Activated CD4-positive, alpha-beta T cell treated with anti-CD3 and anti-CD28 coated beads, Interleukin-2, amount 10 ng/mL, durations not matched to agents 24 days and 14 days (primary cell): ENCODE data around the gene CNGB1. TPM values are rescaled to one million over a fixed set of nuclear protein-coding genes. Genes with fewer than 3 reads are reported as not detected.
"Not testable (repeated sequence)": the region's sequence is repeated elsewhere in the genome, so short reads cannot be mapped to it uniquely, and the experiment has no call there.

Experiments
- DNase-seq: peaks from one replicate; pipeline ENCODE4 v3.0.0; 2022
- H3K27ac Mint-ChIP-seq: one replicate; pipeline ENCODE4 v1.8.0; 2022; ENCODE audit warnings: mild to moderate bottlenecking, mixed read lengths
- H3K27me3 Mint-ChIP-seq: one replicate; pipeline ENCODE4 v1.8.0; 2022; ENCODE audit warnings: mixed read lengths
- H3K36me3 Mint-ChIP-seq: one replicate; pipeline ENCODE4 v1.8.0; 2022; ENCODE audit warnings: low read depth, mild to moderate bottlenecking, mixed read lengths
- H3K4me1 Mint-ChIP-seq: one replicate; pipeline ENCODE4 v1.8.0; 2021; ENCODE audit warnings: mixed read lengths
- H3K4me3 Mint-ChIP-seq: one replicate; pipeline ENCODE4 v1.8.0; 2022; ENCODE audit warnings: mild to moderate bottlenecking, moderate library complexity, mixed read lengths
- H3K9me3 Mint-ChIP-seq: one replicate; pipeline ENCODE4 v1.8.0; 2021; ENCODE audit warnings: mixed read lengths
- intact Hi-C: fragments of 100-400 bp; cut with micrococcal nuclease; formaldehyde crosslinking; loops from one replicate; pipeline ENCODE4 v1.15.1; 2023
- total RNA-seq: library from RNA; stranded (reverse); gene quantifications from 2 replicates; pipeline ENCODE4 v1.2.3, GENCODE V29; 2022

CNGB1 gene
- total RNA-seq, 1 donor from 2014 or later, result not detected

DNA sequence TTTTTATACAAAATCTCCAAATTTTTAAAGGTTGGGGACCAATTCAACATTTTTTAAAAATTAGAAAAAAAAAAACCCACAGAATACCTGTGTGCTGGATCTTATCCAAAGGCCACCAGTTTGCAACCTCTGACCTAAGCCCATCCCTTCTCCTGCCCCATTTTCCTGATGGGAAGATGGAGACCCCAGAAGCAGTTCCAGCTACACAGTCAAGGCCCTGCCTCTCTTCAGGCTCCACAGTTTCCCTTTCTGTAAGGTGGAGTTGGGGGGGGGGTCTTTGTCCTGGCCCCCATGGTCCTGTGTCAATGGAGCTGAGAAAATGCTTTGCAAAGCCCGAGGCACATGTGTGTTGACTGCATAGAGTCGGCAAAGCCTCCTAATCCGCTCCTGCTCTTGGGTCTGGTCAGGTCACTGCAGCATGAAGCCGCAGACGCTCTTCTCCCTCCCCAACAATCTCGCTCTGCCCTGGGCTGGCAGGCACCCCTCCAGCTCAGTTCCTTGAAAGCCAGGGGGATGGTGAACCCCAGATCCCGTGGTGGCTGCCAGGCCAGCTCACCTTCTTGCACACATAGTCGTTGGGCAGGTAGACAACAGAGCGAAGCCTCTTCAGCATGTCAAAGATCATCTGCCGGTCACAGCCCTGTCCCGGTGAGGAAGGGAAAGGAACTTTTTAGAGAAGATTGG lies 70.0 kb downstream of the CNGB1 start:
- H3K4me1 Mint-ChIP-seq, result peaks cover 3% of the 10 kb centered on the region
- H3K27ac Mint-ChIP-seq, result no peak overlapping the region
- no peak overlapping the region for H3K4me3 Mint-ChIP-seq
- H3K9me3 Mint-ChIP-seq, result no peaks in the 10 kb centered on the region
- no peak for DNase-seq
- intact Hi-C loops, result no loop called here
- peaks cover 9% of the 10 kb centered on the region for H3K27me3 Mint-ChIP-seq
- H3K36me3 Mint-ChIP-seq, result no peaks in the 10 kb centered on the region

DNA sequence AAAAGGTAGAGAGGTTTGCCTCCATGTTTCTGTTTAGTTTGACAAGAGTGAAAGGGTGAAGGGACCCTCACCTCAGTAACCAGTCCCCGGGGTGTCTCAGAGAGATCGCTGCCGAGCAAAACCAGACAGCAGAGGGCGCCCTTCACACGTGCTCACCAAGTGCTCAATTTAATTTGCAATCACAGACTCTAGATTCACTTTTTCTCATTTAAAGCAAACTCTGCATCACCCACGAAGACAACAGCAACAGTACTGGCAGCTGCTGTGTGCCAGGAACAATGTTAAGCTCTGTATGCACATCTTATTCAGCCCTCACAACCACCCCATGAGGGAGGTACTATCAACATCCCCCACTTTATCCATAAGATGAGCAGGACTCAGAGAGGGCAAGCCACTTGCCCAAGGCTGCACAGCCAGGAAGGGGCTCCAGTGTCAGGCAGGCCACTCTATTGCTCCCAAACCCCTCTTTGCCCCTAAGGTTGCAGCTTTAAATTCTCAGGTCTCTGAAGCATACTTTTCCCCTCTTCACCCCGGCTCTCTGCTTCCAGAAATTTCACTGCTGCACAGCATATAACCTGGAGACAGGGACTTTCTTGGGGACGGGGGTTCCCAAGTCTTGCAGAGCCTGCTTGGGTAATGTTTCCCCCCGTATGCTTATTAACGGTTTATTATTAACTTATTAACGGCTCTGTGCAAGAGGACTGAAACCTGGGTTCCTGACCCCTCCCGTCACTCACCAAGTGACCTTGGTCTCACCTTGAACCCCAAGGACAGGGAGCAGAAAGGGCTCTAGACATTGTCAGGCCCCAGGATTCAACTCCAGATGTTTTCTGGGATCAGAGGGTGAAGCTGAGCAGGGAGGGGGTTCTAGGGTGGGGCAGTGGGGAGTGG lies 70.9 kb downstream of the CNGB1 start:
- Mint-ChIP-seq H3K4me3 (no peak overlapping the region), H3K4me1 (peaks cover 3% of the 10 kb centered on the region), H3K9me3 (no peaks in the 10 kb centered on the region), H3K27ac (no peak overlapping the region), H3K36me3 (no peaks in the 10 kb centered on the region), H3K27me3 (peaks cover 9% of the 10 kb centered on the region)
- DNase-seq, result peak; percentile 93
- intact Hi-C loops, result loop anchor here (1.0 kb wide), 2 partner anchors 100 to 105 kb away; partner anchors contain the start of gene ZNF319

DNA sequence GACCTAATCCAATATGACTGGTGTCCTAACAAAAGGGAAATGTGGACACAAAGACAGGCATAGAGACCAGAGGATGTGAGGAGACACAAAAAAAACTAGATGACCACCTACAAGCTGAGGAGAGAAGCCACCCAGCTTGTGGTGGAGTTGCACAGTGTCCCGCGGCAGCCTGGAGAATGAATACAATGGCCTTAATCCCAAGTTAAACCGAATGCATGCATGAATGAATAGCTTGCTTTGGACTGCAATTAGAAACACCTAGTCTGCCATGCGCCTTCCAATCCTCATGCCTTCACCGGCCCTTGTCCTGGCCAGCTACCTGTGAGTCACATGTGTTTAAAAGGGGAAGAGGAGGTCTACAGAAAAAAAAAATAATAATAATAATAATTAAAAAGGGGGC lies 72.0 kb downstream of the CNGB1 start:
- no peak overlapping the region for H3K4me3 Mint-ChIP-seq
- H3K36me3 Mint-ChIP-seq, result no peaks in the 10 kb centered on the region
- no peak for DNase-seq
- intact Hi-C loops, result loop anchor here (1.0 kb wide), 2 partner anchors 101 to 106 kb away; partner anchors contain the start of gene ZNF319
- peaks cover 12% of the 10 kb centered on the region for H3K4me1 Mint-ChIP-seq
- H3K27ac Mint-ChIP-seq, result no peak overlapping the region
- H3K27me3 Mint-ChIP-seq, result peaks cover 13% of the 10 kb centered on the region
- H3K9me3 Mint-ChIP-seq, result no peaks in the 10 kb centered on the region

DNA sequence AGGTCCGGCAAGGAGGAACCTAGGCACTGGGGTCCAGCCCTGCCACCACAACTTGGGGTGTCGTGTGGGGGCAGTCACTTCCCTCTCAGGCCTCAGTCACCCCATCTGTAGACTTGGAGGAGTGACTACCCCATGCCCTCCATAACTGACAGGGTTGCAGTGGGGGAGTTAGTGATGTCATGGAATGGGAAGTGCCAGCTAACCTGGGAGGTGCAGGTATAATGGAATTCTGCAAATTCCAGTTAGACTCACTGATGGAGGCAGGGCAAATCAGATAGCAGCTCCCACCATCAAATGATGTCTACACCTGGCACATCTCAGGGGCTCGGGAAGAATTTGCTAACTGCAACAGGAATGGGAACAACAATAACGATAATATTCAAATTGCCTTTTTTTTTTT lies 72.9 kb downstream of the CNGB1 start:
- no peak overlapping the region for H3K4me3 Mint-ChIP-seq
- H3K27ac Mint-ChIP-seq, result no peak overlapping the region
- H3K27me3 Mint-ChIP-seq, result peaks cover 12% of the 10 kb centered on the region
- intact Hi-C loops, result no loop called here
- peaks cover 16% of the 10 kb centered on the region for H3K4me1 Mint-ChIP-seq
- no peak for DNase-seq
- H3K36me3 Mint-ChIP-seq, result no peaks in the 10 kb centered on the region
- no peaks in the 10 kb centered on the region for H3K9me3 Mint-ChIP-seq

DNA sequence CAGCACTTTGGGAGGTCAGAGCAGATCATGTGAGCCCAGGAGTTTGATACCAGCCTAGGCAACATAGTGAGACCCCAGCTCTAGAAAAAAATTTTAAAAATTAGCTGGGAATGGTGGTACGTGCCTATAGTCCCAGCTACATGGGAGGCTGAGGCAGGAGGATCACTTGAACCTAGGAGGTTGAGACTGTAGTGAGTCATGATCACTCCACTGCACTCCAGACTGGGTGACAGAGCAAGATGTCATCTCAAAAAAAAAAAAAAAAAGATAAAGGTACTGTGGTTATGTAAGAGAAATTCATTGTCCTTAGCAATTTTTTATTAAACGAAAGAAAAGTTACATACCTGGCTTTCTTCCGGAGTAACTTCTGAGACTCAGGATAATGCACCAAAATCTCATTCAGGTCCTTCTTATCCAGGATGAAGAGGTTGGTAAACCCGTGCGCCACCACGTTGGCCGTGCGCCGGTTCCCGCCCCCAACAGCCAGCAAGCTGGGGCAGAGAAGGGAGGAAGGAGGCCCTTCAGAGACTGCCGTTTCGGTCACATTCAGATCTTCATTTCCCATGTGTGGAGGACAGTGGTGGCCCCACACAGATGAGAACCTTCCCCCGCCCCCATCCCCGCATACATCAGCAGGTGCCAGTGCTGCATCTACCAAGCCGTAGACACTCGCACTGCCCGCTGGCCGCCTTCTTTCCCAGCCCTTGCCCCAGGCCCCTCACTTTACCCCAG lies 73.7 kb downstream of the CNGB1 start:
- Mint-ChIP-seq H3K4me1 (peaks cover 21% of the 10 kb centered on the region), H3K36me3 (no peaks in the 10 kb centered on the region), H3K27me3 (peaks cover 16% of the 10 kb centered on the region), H3K4me3 (no peak overlapping the region), H3K9me3 (no peaks in the 10 kb centered on the region), H3K27ac (no peak overlapping the region)
- no peak for DNase-seq
- intact Hi-C loops, result no loop called here

DNA sequence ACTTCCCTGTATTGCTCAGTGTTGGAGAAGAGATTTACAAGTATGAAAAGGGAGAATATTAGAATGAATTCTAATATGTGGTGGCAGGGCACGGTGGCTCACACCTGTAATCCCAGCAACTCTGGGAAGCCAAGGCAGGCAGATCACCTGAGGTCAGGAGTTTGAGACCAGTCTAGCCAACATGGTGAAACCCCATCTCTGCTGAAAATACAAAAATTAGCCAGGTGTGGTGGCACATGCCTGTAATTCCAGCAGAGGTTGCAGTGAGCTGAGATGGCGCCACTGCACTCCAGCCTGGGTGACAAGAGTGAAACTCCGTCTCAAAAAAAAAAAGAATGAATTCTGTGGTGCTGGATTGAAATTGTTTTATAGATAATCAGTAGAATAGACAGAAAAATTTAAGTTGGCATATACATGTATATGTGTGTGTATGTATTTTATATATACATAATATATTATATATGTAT lies 75.8 kb downstream of the CNGB1 start:
- H3K4me1 Mint-ChIP-seq, result peaks cover 21% of the 10 kb centered on the region
- H3K9me3 Mint-ChIP-seq, intact Hi-C loops, DNase-seq, H3K27ac Mint-ChIP-seq, H3K36me3 Mint-ChIP-seq, H3K4me3 Mint-ChIP-seq: not testable (repeated sequence)
- H3K27me3 Mint-ChIP-seq, result peaks cover 13% of the 10 kb centered on the region

DNA sequence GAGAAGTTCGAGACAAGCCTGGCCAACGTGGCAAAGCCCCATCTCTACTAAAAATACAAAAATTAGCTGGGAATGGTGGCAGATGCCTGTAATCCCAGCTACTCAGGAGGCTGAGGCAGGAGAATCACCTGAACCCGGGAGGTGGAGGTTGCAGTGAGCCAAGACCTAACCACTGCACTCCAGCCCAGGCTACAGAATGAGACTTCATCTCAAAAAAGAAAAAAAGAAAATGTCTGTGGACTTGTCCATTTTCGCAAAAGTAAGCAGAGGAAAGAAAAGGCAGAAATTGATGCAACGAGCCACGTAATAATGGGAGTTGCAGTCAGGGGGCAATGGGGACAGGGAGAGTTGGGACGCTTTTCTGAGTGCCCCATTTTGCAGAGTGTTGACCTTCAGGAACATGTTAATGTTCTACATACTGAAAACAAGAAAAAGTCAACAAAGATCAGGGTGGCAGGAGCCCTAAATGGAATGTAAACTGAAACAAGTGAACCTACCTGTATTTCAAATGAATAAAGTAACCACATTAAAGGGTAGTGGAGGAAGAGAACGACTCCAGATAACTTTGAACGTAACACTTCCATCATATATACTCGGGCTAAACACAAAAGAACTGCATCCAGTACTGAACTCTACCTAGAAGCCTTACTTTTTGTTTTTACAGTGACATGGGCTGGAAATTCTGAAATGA lies 76.4 kb downstream of the CNGB1 start:
- Mint-ChIP-seq H3K36me3 (no peaks in the 10 kb centered on the region), H3K4me1 (peaks cover 17% of the 10 kb centered on the region), H3K9me3 (no peaks in the 10 kb centered on the region), H3K27ac (no peak overlapping the region), H3K27me3 (peaks cover 11% of the 10 kb centered on the region), H3K4me3 (no peak overlapping the region)
- intact Hi-C loops, result no loop called here
- no peak for DNase-seq

DNA sequence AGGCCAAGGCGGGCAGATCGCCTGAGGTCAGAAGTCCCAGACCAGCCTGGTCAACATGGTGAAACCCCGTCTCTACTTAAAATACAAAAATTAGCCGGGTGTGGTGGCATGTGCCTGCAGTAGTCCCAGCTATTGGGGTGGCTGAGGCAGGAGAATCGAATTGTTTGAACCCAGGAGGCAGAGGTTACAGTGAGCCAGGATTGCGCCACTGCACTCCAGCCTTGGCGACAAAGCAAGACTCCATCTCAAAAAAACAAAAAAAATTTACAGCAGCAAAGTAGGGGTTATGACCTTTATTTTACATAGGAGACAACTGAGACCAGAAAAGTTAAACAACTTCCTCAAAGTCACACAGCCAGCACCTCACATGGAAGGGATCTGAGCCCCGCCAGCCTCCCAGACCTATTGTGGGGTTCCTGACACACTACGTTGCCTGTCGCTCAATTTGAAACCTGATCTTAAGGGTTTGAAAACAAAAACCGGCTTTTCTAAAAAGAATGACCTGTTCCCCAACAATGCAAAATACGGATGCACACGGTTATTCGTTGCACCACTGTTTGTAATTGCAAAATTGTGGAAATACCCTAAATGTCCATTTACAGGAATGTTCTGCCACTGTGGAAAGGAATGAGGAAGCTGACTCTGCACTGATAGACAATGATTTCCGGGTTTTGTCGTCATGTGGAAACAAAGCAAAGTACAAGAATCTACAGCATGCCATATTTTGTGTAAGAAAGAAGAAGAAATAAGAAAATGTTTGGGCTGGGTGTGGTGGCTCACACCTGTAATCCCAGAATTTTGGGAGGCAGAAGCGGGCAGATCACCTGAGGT lies 77.2 kb downstream of the CNGB1 start:
- peaks cover 12% of the 10 kb centered on the region for H3K27me3 Mint-ChIP-seq
- no peak overlapping the region for H3K27ac Mint-ChIP-seq
- no peak overlapping the region for H3K4me3 Mint-ChIP-seq
- intact Hi-C loops, result no loop called here
- H3K36me3 Mint-ChIP-seq, result no peaks in the 10 kb centered on the region
- no peak for DNase-seq
- peaks cover 17% of the 10 kb centered on the region for H3K4me1 Mint-ChIP-seq
- no peaks in the 10 kb centered on the region for H3K9me3 Mint-ChIP-seq

DNA sequence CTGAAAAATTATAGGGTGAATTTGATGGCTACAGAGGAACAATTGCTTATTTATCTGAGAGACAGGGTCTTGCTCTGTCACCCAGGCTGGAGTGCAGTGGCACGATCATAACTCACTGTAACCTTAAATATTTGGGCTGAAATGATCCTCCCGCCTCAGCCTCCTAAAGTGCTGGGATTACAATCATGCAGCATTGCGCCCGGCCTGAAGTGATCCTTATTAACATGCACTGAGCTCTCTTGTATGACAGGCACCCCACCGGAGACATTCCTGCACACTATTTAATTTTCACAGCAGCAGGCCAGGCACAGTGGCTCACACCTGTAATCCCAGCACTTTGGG lies 77.7 kb downstream of the CNGB1 start:
- intact Hi-C loops, result no loop called here
- H3K36me3 Mint-ChIP-seq, result no peaks in the 10 kb centered on the region
- H3K4me3 Mint-ChIP-seq, result no peak overlapping the region
- no peak overlapping the region for H3K27ac Mint-ChIP-seq
- peaks cover 17% of the 10 kb centered on the region for H3K4me1 Mint-ChIP-seq
- H3K9me3 Mint-ChIP-seq, result no peaks in the 10 kb centered on the region
- H3K27me3 Mint-ChIP-seq, result peaks cover 14% of the 10 kb centered on the region
- no peak for DNase-seq

DNA sequence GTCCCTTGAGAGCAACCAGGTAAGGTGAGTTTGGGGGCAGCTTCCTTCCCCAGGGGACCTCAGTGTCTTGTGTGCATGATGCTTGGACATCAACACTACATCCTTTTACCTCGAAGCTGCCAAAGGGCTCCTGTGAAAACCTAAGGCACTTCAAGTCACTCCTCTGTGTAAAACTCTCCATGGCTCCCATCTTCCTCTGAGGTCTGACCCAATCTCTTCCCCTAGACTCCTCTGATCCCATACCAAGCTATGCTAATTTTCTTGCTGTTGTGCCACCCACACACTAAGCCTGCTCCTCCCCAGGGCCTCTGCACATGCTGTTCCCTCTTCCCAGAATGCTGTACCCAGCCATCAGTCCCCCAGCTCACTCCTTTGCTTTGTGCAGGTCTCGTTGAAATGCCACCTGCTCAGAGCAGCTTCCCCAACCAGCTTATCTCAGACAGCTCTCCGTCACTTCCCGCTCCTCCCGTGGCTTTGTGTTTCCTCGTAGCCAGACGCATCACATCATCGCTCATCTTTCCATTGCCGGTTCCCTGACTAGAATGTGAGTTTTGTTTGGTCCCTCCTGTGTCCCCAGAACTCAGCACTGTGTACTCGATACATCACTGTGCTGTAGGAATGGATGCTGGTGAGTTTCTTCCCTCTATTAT lies 78.4 kb downstream of the CNGB1 start:
- no peaks in the 10 kb centered on the region for H3K36me3 Mint-ChIP-seq
- H3K9me3 Mint-ChIP-seq, result no peaks in the 10 kb centered on the region
- H3K4me3 Mint-ChIP-seq, result no peak overlapping the region
- peaks cover 18% of the 10 kb centered on the region for H3K27me3 Mint-ChIP-seq
- DNase-seq, result no peak
- intact Hi-C loops, result no loop called here
- H3K27ac Mint-ChIP-seq, result no peak overlapping the region
- H3K4me1 Mint-ChIP-seq, result peaks cover 17% of the 10 kb centered on the region

DNA sequence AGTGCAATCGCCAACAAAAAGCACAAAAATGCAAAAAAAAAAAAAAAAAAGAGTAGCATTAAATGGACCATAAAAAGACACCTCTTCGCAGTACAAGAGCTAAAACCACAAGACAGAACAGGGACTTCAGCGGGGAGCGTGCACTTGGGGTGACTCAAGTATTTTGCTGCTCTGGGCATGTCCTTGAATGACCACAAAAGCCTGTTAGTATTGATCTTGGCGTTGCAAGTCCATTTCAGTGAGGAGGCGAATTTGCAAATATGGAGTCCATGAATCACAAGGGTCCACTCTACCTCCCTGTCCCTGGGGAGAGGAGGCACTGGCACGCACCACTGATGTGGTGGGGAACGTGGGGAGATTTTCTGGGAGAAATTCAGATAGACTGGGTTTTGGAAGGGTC lies 78.9 kb downstream of the CNGB1 start:
- intact Hi-C loops, result no loop called here
- no peak for DNase-seq
- Mint-ChIP-seq H3K4me1 (peaks cover 17% of the 10 kb centered on the region), H3K27me3 (peaks cover 18% of the 10 kb centered on the region), H3K9me3 (no peaks in the 10 kb centered on the region), H3K36me3 (no peaks in the 10 kb centered on the region), H3K4me3 (no peak overlapping the region), H3K27ac (no peak overlapping the region)

DNA sequence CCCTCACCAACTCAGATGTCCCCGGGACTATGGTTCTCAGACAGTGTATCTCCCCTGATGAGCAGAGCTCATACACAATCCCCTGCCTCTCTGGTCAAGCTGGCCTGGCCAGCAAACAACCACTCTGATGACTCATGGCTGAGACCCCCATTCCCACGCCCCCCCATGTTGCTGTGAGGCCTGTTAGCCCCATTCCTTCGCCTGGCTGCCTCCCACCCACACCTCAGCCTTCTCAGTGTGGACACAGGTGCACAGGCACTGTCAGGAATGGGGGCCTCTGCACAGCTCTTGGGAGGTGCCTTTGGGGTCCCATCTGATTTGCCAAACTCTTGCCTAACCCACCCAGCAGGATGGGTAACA lies 80.2 kb downstream of the CNGB1 start:
- Mint-ChIP-seq H3K4me3 (no peak overlapping the region), H3K36me3 (no peaks in the 10 kb centered on the region), H3K4me1 (peaks cover 17% of the 10 kb centered on the region), H3K27ac (no peak overlapping the region), H3K27me3 (peaks cover 26% of the 10 kb centered on the region), H3K9me3 (no peaks in the 10 kb centered on the region)
- no peak for DNase-seq
- intact Hi-C loops, result no loop called here
